HG02678 (cell line): ENCODE results near the gene FPR2.
"Not testable (repeated sequence)": the region's sequence is repeated elsewhere in the genome, so short reads cannot be mapped to it uniquely, and the experiment has no call there.

Experiments used
- ATAC-seq: cut with Tn5 transposase; IDR thresholded peaks from one replicate; pipeline ENCODE4 v1.9.1; 2021; ENCODE audit warnings: mild to moderate bottlenecking, moderate library complexity; ENCODE audit not compliant: unreplicated experiment

FPR2 gene, protein sequence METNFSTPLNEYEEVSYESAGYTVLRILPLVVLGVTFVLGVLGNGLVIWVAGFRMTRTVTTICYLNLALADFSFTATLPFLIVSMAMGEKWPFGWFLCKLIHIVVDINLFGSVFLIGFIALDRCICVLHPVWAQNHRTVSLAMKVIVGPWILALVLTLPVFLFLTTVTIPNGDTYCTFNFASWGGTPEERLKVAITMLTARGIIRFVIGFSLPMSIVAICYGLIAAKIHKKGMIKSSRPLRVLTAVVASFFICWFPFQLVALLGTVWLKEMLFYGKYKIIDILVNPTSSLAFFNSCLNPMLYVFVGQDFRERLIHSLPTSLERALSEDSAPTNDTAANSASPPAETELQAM

GRCh38 chr19:51760697-51761356 is at the start of gene FPR2:
Gene FPR2, plus strand, starts transcription at chr19:51761180. Its CDS starts 7,479 bp downstream, at chr19:51768659.
- no peak for ATAC-seq

GRCh38 chr19:51711702-51712101 is 49.3 kb upstream of the FPR2 start:
- no peak for ATAC-seq

DNA sequence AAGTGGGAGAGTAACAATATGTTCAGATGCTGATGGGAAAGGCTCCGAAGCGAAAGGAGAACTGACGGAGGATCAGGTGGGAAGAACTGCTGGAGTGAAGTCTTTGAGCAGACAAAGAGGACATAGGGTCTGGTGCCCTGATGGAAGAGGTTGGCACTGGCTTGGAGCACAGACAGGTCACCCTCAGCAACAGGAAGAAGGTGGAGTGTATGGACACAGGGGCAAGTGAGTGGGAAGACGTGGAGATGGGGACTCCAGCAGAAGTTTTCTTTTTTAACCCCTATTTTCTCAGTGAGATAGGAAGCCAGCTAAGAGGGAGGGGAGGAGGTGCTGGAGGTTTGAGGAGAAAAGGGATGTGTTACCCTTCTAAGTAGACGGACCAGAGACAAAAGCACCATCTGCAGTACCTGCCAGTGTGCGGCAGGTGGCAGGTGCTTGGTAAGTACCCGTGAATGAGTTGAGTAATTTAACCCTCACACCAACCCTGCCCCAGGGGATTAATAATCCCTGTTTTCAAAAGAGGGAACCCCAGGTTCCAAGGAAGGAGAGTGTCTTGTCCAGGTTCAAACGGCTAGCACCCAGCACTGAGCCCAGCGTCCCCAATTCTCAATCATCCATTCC is 48.4 kb upstream of the FPR2 start:
- ATAC-seq = no peak

GRCh38 chr19:51713319-51714285 is 47.4 kb upstream of the FPR2 start:
- no peak for ATAC-seq

- ATAC-seq = no peak
These were observed 46.1 kb upstream of the FPR2 start for GRCh38 chr19:51714848-51715247.

GRCh38 chr19:51715850-51716249 is 45.1 kb upstream of the FPR2 start:
- ATAC-seq = no peak

DNA sequence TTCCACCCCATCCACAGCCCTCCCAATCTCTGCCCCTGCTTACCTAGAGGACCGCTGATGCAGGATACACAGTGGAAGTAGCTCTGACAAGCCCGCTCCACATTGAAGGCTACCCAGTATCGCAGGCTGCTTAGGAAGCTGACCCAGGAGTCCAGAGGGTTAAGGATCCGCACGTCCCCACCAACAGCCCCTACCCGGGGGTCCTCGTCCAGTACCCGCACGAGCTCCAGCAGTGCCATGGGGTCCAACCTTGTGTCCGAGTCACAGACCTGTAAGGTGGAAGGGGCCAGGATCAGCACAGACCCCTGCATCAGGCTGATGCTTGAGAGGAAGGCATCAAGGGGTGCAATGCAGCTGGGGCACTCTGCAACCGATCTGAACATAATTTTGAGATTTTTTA is 44.1 kb upstream of the FPR2 start:
- ATAC-seq = no peak

- no peak for ATAC-seq
These were observed 41.6 kb upstream of the FPR2 start for GRCh38 chr19:51719251-51719988.

- no peak for ATAC-seq
These were observed 39.1 kb upstream of the FPR2 start for GRCh38 chr19:51721905-51722304.

GRCh38 chr19:51722492-51722891 is 38.5 kb upstream of the FPR2 start:
- no peak for ATAC-seq

DNA sequence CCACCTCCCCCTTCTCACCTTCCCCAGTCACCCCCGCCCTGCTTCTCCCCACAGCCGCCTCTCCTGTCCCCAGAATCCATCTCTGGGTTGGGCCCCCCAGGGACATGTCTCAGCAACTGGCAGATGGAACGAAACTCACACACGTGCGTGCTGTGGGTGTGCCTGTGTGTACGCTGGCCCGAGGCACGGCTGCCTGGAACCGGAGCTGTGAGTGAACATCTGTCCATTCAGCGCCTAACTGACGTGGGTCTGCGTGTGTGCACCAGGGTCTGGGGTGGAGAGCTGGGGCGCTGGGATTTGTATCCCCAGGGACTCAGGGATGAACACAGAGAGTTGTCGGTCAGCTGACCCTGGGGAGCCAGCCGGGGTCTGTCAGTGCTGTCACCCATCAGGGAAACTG is 36.4 kb upstream of the FPR2 start:
- no peak for ATAC-seq

GRCh38 chr19:51726049-51726448 is 34.9 kb upstream of the FPR2 start:
- no peak for ATAC-seq

- ATAC-seq = no peak
These were observed 33.6 kb upstream of the FPR2 start for GRCh38 chr19:51727349-51727880.

GRCh38 chr19:51729781-51730180 is 31.2 kb upstream of the FPR2 start:
- no peak for ATAC-seq

DNA sequence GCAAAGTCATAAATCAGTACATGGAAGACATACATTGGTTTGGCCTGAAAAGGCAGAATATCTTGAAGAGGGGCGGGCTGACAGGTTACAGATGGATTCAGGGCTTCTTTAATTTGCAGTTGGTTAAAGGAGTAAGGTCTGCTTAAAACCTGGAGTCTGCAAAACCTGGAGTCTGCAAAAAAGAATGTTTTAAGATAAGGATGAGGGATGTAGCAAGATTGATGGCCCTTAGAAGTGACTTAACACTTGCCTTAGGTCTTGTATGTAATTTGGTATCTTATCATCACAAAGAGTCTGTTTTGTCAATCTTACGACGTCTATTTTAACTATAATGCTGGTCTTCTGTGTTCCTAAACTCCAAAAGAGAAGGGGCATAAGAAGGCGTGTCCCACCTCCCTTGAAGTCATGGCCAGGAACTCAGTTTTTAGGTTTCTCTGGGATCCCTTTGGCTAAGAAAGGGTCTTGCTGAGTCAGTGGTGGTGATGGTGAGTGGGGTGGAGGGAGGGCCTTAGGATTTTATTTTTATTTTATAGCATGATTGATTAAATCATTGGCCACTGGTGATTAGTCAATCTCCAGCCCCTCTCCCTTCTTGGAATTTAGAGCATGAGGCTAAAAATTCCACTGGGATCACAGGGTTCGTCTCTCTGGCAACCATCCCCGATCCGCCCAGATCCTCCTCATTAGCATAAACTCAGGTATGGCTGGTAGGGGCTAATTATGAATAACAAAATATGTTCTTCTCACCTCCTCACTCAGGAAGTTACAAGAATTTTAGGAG is 27.0 kb upstream of the FPR2 start:
- ATAC-seq = no peak

DNA sequence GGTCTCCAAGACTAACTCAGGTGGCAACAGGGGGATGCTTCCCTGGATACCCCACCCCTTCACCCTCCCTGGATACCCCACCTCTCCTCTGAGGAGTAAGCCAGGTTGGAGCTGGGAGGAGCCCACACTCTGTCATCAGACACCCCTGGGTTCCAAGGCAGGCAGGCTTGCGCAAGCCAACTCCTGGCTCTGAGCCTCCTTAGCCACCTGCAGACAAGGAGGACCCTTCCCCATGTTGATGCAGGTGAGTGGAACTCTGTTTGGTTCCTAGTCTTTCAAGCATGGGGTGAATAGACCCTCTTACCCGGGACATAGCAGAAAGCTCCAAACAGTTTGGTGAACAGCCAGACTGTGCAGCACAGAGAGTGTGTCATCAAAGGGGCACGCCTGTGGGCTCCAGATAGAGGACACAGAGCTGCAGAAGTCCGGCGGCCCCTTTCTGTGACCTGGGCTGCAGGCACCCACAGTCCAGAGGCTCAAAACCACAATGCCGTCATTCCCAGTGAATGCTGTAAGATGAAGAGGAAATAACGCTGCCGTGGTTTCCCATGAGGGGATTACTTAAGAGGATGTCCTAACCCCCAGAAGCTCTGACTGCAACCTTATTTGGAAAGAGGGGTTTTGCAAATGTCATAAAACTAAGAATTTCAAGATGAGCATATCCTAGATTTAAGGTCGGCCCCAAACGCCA is 25.1 kb upstream of the FPR2 start:
- no peak for ATAC-seq

- ATAC-seq = no peak
These were observed 23.6 kb upstream of the FPR2 start for GRCh38 chr19:51737389-51737788.

- no peak for ATAC-seq
These were observed 23.1 kb upstream of the FPR2 start for GRCh38 chr19:51737924-51738323.

DNA sequence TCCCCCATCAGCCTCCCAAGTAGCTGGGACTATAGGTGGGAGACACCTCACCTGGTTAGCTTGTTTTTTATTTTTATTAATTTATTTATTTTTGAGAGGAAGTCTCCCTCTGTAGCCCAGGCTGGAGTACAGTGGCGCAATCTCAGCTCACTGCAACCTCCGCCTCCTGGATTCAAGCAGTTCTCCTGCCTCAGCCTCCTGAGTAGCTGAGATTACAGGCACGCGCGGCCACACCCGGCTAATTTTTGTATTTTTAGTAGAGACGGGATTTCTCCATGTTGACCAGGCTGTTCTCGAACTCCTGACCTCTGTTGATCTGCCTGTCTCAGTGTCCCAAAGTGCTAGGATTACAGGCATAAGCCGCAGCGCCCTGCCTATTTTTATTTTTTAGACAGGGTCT is 22.5 kb upstream of the FPR2 start:
- not testable (repeated sequence) for ATAC-seq
